MCF 10A (cell line): ENCODE measurements around the gene CUBN. TPM values are rescaled to one million over a fixed set of nuclear protein-coding genes. Genes with fewer than 3 reads are reported as not detected.
A peak's percentile ranks its signal among the peaks of the same experiment; 100 is the strongest.

Source experiments
- BruUV-seq: library from RNA; stranded (reverse); fragments of 400-500 nt; replicated peaks from 2 replicates; lab custom pipeline; 2021; lab: Mats Ljungman, UMichigan
- CTCF ChIA-PET: fragments of 300-600 bp; sonication (Branson Sonifier 250); formaldehyde crosslinking; extraction: SDS; loops from one replicate; lab custom pipeline; 2021; ENCODE audit warnings: antibody characterized with exemption, inconsistent platforms; lab: Yijun Ruan, JAX
- POLR2A ChIA-PET: fragments of 300-600, 350-650 bp; sonication (Branson Sonifier 250); formaldehyde crosslinking; extraction: SDS; loops from one replicate; lab custom pipeline; 2020; ENCODE audit warnings: antibody characterized with exemption, inconsistent platforms; lab: Yijun Ruan, JAX
- DNase-seq: peaks from one replicate; pipeline ENCODE4 v3.0.0-alpha.2; 2018; ENCODE audit not compliant: unreplicated experiment
- H3K27ac Mint-ChIP-seq: one replicate; pipeline ENCODE4 v1.8.0; 2022; ENCODE audit warnings: mild to moderate bottlenecking, low read depth, mixed read lengths; ENCODE audit not compliant: unreplicated experiment
- H3K27me3 Mint-ChIP-seq: one replicate; pipeline ENCODE4 v1.8.0; 2022; ENCODE audit warnings: mixed read lengths; ENCODE audit not compliant: insufficient read depth, unreplicated experiment
- H3K36me3 Mint-ChIP-seq: one replicate; pipeline ENCODE4 v1.8.0; 2022; ENCODE audit warnings: mild to moderate bottlenecking, moderate library complexity, mixed read lengths; ENCODE audit not compliant: insufficient read depth, unreplicated experiment
- H3K4me1 Mint-ChIP-seq: one replicate; pipeline ENCODE4 v1.8.0; 2022; ENCODE audit warnings: mixed read lengths; ENCODE audit not compliant: insufficient read depth, unreplicated experiment
- H3K4me3 Mint-ChIP-seq: one replicate; pipeline ENCODE4 v1.8.0; 2022; ENCODE audit warnings: mild to moderate bottlenecking, moderate library complexity, mixed read lengths; ENCODE audit not compliant: unreplicated experiment
- H3K9me3 Mint-ChIP-seq: one replicate; pipeline ENCODE4 v1.8.0; 2022; ENCODE audit warnings: mixed read lengths; ENCODE audit not compliant: unreplicated experiment
- intact Hi-C: fragments of 100-400 bp; cut with micrococcal nuclease; formaldehyde crosslinking; loops from 2 replicates; pipeline ENCODE4 v1.14.1; 2022
- total RNA-seq: library from RNA; stranded (reverse); gene quantifications from 2 replicates; pipeline ENCODE4 v1.2.3, GENCODE V29; 2022
- TF ChIP-seq, protein P1 (sequence below): fragments of 200-600 bp; IDR thresholded peaks from one replicate; pipeline ENCODE4 v1.8.0; 2022; ENCODE audit warnings: antibody characterized with exemption, mild to moderate bottlenecking; ENCODE audit not compliant: unreplicated experiment

CUBN gene
- total RNA-seq, 1 experiment from 2014 or later: 1.3 TPM

DNA sequence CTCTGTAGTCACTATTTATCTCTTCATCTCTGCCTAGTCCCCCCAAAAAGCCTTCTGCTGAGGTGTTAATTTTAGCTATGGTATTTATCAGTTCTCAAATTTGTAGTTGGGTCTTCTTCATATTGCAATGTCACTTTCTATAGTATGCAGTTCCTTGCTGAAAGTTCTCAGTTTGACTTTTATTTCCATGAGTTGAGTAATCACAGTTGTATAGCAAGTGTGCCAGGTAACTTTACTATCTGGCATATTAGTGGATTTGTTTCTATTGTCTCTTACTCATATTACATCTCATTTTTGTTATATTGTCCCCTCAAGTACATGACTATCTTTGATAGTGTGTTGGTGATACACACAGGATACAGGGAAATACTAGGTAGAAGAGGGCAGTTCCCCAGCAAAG, 152.8 kb downstream of the CUBN start:
- CTCF ChIA-PET: interaction anchor here (0.7 kb wide), 1 partner anchor 225 kb away, joined by 3 read pairs; no protein-coding TSS in a partner anchor
- intact Hi-C loops: no loop called here
- peaks cover 6% of the 10 kb centered on the region for H3K36me3 Mint-ChIP-seq
- TF ChIP-seq, protein P1, sequence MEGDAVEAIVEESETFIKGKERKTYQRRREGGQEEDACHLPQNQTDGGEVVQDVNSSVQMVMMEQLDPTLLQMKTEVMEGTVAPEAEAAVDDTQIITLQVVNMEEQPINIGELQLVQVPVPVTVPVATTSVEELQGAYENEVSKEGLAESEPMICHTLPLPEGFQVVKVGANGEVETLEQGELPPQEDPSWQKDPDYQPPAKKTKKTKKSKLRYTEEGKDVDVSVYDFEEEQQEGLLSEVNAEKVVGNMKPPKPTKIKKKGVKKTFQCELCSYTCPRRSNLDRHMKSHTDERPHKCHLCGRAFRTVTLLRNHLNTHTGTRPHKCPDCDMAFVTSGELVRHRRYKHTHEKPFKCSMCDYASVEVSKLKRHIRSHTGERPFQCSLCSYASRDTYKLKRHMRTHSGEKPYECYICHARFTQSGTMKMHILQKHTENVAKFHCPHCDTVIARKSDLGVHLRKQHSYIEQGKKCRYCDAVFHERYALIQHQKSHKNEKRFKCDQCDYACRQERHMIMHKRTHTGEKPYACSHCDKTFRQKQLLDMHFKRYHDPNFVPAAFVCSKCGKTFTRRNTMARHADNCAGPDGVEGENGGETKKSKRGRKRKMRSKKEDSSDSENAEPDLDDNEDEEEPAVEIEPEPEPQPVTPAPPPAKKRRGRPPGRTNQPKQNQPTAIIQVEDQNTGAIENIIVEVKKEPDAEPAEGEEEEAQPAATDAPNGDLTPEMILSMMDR: no peak
- H3K27ac Mint-ChIP-seq: no peak overlapping the region
- no peak for DNase-seq
- H3K9me3 Mint-ChIP-seq: no peaks in the 10 kb centered on the region
- POLR2A ChIA-PET: interaction anchor here (0.7 kb wide), 1 partner anchor 255 kb away, joined by 3 read pairs; no protein-coding TSS in a partner anchor
- no TSS peak for BruUV-seq
- H3K4me1 Mint-ChIP-seq: no peaks in the 10 kb centered on the region
- H3K4me3 Mint-ChIP-seq: no peak overlapping the region
- no peaks in the 10 kb centered on the region for H3K27me3 Mint-ChIP-seq

DNA sequence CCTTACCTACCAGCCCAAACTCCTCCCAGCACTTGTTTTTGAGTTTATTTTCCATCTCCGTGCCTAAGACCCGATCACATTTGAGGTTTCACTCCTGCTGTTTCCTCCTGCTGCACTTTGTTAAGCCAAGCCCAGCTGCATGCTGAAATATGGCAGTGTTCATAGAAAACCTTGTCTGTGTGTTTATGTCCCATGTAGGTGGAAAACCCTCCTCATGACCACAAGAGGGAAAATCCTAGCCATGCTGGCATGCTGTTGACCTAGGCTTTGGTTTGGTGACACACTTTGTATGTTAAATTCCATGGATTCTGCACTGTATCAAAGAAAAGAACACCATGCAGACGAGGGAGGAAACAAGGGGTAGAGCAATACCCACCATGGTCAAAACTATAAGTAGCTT, 154.4 kb downstream of the CUBN start:
- intact Hi-C loops: no loop called here
- Mint-ChIP-seq H3K4me1 (no peaks in the 10 kb centered on the region), H3K9me3 (no peaks in the 10 kb centered on the region), H3K27ac (no peak overlapping the region), H3K27me3 (no peaks in the 10 kb centered on the region), H3K4me3 (no peak overlapping the region), H3K36me3 (no peaks in the 10 kb centered on the region)
- TF ChIP-seq, protein P1: no peak
- no TSS peak for BruUV-seq
- ChIA-PET POLR2A (interaction anchor here (0.6 kb wide), 1 partner anchor 45 kb away, joined by 3 read pairs; no protein-coding TSS in a partner anchor), CTCF (interaction anchor here (1.2 kb wide), 1 partner anchor 13 kb away, joined by 4 read pairs; no protein-coding TSS in a partner anchor)
- no peak for DNase-seq

DNA sequence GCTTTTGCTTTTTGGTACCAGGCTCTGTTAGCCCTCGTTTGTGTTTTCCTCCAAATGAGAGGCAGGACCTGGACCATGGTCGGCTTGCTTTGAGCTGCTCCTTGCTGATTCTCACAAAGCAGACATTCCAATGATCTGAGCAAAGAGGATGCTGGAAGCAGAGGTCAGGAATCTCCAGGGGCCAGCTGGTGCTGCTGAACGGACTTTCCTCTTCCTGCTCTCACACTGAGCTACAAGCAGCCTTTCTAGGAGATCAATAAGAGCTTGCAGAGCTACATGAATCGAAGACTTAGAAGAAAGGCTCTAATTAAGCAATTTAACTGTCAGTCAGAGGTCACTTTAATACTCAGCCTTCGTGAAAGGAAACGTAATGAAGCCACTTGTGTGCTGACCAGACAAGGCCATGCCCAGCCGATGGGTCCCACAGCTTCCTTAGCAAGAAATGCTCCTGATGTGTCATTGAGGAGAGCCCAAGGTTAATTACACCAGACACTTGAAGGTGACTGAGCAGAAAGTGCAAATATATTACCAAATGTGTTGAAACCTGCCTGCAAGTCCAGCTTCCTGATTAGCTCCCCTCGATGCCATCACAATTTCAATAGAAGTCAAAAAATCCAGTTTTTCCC, 161.1 kb downstream of the CUBN start:
- Mint-ChIP-seq H3K4me1 (peaks cover 12% of the 10 kb centered on the region), H3K27ac (no peak overlapping the region), H3K36me3 (no peaks in the 10 kb centered on the region), H3K4me3 (no peak overlapping the region), H3K27me3 (no peaks in the 10 kb centered on the region), H3K9me3 (no peaks in the 10 kb centered on the region)
- TF ChIP-seq, protein P1: no peak
- BruUV-seq: no TSS peak
- CTCF ChIA-PET: interaction anchor here (0.6 to 1.0 kb wide), 4 partner anchors 24 to 120 kb away, joined by 3 to 4 read pairs (median 4); no protein-coding TSS in a partner anchor
- POLR2A ChIA-PET: no interaction called here
- intact Hi-C loops: no loop called here
- peak; percentile 20 for DNase-seq

DNA sequence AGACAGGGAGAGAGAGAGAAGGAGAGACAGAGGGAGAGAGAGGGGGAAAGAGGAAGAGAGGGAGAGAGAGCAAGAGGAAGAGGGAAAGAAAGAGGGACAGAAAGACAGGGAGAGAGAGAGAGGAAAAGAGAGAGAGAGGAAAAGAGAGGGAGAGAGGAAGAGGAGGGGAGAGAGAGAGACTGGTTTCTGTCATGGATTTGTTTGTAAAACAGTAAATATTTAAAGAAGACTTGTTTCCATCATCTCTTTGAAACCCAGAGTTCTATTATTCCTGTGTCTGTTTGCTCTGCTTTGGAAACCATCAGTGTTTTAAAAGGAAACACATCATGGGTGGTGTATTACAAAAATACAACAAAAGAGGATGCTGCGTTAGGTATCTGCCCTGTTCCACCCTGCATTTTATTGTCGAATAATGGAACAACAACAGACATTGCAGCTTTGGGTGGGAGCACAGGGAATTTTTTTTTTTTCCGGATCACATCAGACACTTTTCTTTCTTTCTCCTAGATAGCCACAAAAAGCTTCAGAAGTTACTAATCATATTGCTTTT, 161.7 kb downstream of the CUBN start:
- Mint-ChIP-seq H3K27me3 (no peaks in the 10 kb centered on the region), H3K9me3 (no peaks in the 10 kb centered on the region), H3K36me3 (no peaks in the 10 kb centered on the region), H3K27ac (no peak overlapping the region), H3K4me3 (no peak overlapping the region), H3K4me1 (peaks cover 12% of the 10 kb centered on the region)
- CTCF ChIA-PET: interaction anchor here (0.6 to 1.0 kb wide), 4 partner anchors 8 to 53 kb away, joined by 3 to 4 read pairs (median 4); no protein-coding TSS in a partner anchor
- intact Hi-C loops: no loop called here
- no TSS peak for BruUV-seq
- POLR2A ChIA-PET: no interaction called here
- DNase-seq: no peak
- TF ChIP-seq, protein P1: no peak
